ENCODE measurements around the gene THRAP3. TPM values are rescaled to one million over a fixed set of nuclear protein-coding genes. Genes with fewer than 3 reads are reported as not detected.
"Not testable (repeated sequence)": the region's sequence is repeated elsewhere in the genome, so short reads cannot be mapped to it uniquely, and the experiment has no call there.

THRAP3 gene
- total and polyA plus RNA-seq, 2 of the 8 experiments (the other 6 are each of a cell fraction or from before 2014, with no cell fraction given) = 40.2 to 183 TPM

DNA sequence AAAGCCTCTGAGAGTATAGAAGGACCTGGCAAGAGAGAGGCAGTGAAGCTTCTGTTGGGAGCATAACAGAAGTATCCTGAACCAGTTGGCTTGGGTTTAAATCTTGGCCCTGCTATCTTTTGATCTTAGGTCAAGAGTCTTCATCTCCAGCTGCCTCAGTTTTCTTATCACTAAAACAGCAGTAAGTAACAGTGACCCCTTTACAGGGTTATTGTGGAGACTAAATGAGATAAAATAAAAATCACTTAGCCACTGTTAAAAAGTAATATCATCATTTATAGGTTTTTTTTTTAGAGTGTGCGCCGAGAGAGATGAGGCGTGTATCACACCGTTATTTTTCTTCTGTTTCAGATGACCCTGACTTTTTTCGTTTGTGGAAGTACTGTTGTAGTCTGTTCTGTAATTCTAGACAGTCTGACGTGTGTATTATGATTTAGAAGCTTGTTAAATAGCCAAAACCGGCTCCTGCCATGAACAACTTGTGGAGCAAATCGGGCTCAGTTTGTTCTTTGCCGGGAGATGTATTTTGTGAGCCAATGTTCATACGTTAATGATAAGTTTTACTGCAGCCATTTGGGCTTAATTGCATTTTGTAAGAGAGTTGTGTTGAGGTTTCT lies 1.1 kb downstream of the THRAP3 start (continued):
- TF ChIP-seq, protein P1, sequence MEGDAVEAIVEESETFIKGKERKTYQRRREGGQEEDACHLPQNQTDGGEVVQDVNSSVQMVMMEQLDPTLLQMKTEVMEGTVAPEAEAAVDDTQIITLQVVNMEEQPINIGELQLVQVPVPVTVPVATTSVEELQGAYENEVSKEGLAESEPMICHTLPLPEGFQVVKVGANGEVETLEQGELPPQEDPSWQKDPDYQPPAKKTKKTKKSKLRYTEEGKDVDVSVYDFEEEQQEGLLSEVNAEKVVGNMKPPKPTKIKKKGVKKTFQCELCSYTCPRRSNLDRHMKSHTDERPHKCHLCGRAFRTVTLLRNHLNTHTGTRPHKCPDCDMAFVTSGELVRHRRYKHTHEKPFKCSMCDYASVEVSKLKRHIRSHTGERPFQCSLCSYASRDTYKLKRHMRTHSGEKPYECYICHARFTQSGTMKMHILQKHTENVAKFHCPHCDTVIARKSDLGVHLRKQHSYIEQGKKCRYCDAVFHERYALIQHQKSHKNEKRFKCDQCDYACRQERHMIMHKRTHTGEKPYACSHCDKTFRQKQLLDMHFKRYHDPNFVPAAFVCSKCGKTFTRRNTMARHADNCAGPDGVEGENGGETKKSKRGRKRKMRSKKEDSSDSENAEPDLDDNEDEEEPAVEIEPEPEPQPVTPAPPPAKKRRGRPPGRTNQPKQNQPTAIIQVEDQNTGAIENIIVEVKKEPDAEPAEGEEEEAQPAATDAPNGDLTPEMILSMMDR (IDR thresholded peaks at IDR 0.05; ENCODE audit: control extremely low read depth in 1 of 3, insufficient read depth in 1 of 3, low read depth in 1 of 3, low read length in 3 of 3) = no peak
- TF ChIP-seq PHF8 (conservative IDR thresholded peaks at IDR 0.05; ENCODE audit: low read depth, low read length) (no peak), TBP (IDR thresholded peaks at IDR 0.05; ENCODE audit: low read depth, low read length) (no peak), EP300 (IDR thresholded peaks at IDR 0.05; ENCODE audit: borderline replicate concordance in 1 of 2, low read depth in 2 of 2, low read length in 2 of 2) (no peak)

DNA sequence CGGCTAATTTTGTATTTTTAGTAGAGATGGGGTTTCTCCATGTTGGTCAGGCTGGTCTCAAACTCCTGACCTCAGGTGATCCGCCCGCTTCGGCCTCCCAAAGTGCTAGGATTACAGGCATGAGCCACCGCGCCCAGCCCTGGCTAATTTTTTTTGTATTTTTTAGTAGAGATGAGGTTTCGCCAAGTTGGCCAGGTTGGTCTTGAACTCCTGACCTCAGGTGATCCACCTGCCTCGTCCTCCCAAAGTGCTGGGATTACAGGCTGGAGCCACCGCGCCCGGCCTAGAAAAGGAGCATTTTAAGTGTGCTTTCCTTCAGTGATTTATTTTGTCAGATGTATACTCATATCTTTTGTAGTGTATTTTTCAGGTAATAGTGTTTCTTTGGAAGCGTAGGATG lies 6.0 kb downstream of the THRAP3 start:
- not testable (repeated sequence) for H3K4me2 ChIP-seq (ENCODE audit: insufficient read depth in 1 of 2, low read depth in 2 of 2, low read length in 2 of 2); H4K91ac ChIP-seq (replicated peaks; ENCODE audit: insufficient read length, low read length); H2BK12ac ChIP-seq (ENCODE audit: low read depth, low read length); H3K4ac ChIP-seq (replicated peaks; ENCODE audit: insufficient read length, low read depth, low read length); H4K5ac ChIP-seq (ENCODE audit: insufficient read length, low read depth, low read length); H3K79me1 ChIP-seq (ENCODE audit: low read depth, low read length); H3K23ac ChIP-seq (ENCODE audit: insufficient read length); H3K23me2 ChIP-seq (ENCODE audit: low read depth, low read length); H2BK5ac ChIP-seq (ENCODE audit: low read depth, low read length); H2BK120ac ChIP-seq (replicated peaks; ENCODE audit: low read depth, low read length); H2BK15ac ChIP-seq (ENCODE audit: low read length); FAIRE-seq; H2BK20ac ChIP-seq (ENCODE audit: low read length); H2AK5ac ChIP-seq (ENCODE audit: low read depth, low read length); H3K4me3 ChIP-seq (ENCODE audit: extremely low read depth in 1 of 4, insufficient read depth in 2 of 4, low read depth in 3 of 4, low read length in 4 of 4); H3K56ac ChIP-seq (replicated peaks; ENCODE audit: insufficient read length, low read depth, low read length); H3K9ac ChIP-seq (replicated peaks in 1 of 4; ENCODE audit: extremely low read depth in 1 of 4, low read depth in 3 of 4, low read length in 3 of 4); H3K4me1 ChIP-seq (replicated peaks in 1 of 4; ENCODE audit: control insufficient read depth in 3 of 4, insufficient read depth in 4 of 4, low read length in 3 of 4); DNase-seq (ENCODE audit: low read depth in 1 of 2, low spot score in 2 of 2); H4K8ac ChIP-seq (ENCODE audit: extremely low read depth, insufficient read depth, low read length); H3K14ac ChIP-seq (ENCODE audit: insufficient read length); H3K27ac ChIP-seq (ENCODE audit: low read depth, low read length); H3K27me3 ChIP-seq (replicated peaks in 1 of 4; ENCODE audit: control insufficient read depth in 3 of 4, extremely low read depth in 1 of 4, insufficient read depth in 3 of 4, low read length in 3 of 4); H2AFZ ChIP-seq (ENCODE audit: low read length); H3K9me3 ChIP-seq (ENCODE audit: insufficient read depth in 2 of 2, low read depth in 1 of 2, low read length in 1 of 2); H3K18ac ChIP-seq (ENCODE audit: extremely low read depth, low read length)
- H4K20me1 ChIP-seq (replicated peaks in 1 of 2; ENCODE audit: control insufficient read depth in 1 of 2, insufficient read depth in 2 of 2, low read length in 2 of 2) = peaks cover 15 to 17% of the 10 kb centered on the region in 2 experiments
- H3K36me3 ChIP-seq (ENCODE audit: control insufficient read depth in 2 of 4, insufficient read depth in 4 of 4, low read length in 3 of 4) = peaks cover 0 to 37% (median 11%) of the 10 kb centered on the region in 4 experiments; a peak in 6 of 8 replicates
- H3K79me2 ChIP-seq (ENCODE audit: control insufficient read depth in 1 of 2, insufficient read depth in 2 of 2, low read length in 2 of 2) = peaks cover 71 to 100% of the 10 kb centered on the region in 2 experiments
- POLR2A ChIA-PET (ENCODE audit: partially characterized antibody) = interaction anchor here (1.3 to 2.0 kb wide), 3 partner anchors 11 to 25 kb away, joined by 3 to 5 read pairs (median 5); no protein-coding TSS in a partner anchor
- 91% methylated on average over 12 of the region's 12 CpGs; no CpG with 5 or more reads in 1 of the 2 experiments for WGBS, 2 experiments (ENCODE audit: extremely low coverage in 1 of 2, insufficient coverage in 1 of 2, insufficient read length in 1 of 2, insufficient replicate concordance in 2 of 2, low coverage in 1 of 2, low lambda C conversion rate in 2 of 2, missing lambda C conversion rate in 1 of 2)
- CTCF ChIA-PET (ENCODE audit: partially characterized antibody) = interaction anchor here (1.4 kb wide), 1 partner anchor 70 kb away, joined by 3 read pairs; no protein-coding TSS in a partner anchor

Measured in H1 (cell line).